DOHH2 (cell line): Measurements from ENCODE around the gene CETP.
A peak's percentile ranks its signal among the peaks of the same experiment; 100 is the strongest.
"Not testable (repeated sequence)": the region's sequence is repeated elsewhere in the genome, so short reads cannot be mapped to it uniquely, and the experiment has no call there.

Source experiments
- H3F3A ChIP-seq: fragments of 200-600 bp; sonication (generic), shearing (Covaris generic); 2 replicates; pipeline ENCODE4 v1.6.0; 2016; ENCODE audit warnings: antibody characterized with exemption, mild to moderate bottlenecking; ENCODE audit not compliant: control insufficient read depth, insufficient read depth
- H3K27ac ChIP-seq: fragments of 200-600 bp; sonication (generic); 2 replicates; pipeline ENCODE4 v1.5.1; 2014; ENCODE audit warnings: low read depth, mild to moderate bottlenecking, low read length, moderate library complexity
- H3K27me3 ChIP-seq: fragments of 200-600 bp; sonication (generic); 2 replicates; pipeline ENCODE4 v1.6.1; 2014; ENCODE audit warnings: mild to moderate bottlenecking, low read length, mixed read lengths; ENCODE audit not compliant: control insufficient read depth
- H3K36me3 ChIP-seq: fragments of 200-600 bp; sonication (generic); 2 replicates; pipeline ENCODE4 v1.6.1; 2014; ENCODE audit warnings: mild to moderate bottlenecking, low read length, moderate library complexity, mixed read lengths; ENCODE audit not compliant: control insufficient read depth
- H3K4me1 ChIP-seq: fragments of 200-600 bp; sonication (generic); 2 replicates; pipeline ENCODE4 v1.6.1; 2014; ENCODE audit warnings: mild to moderate bottlenecking, low read length, mixed read lengths; ENCODE audit not compliant: control insufficient read depth
- H3K4me2 ChIP-seq: fragments of 200-600 bp; sonication (generic); 2 replicates; pipeline ENCODE4 v1.6.0; 2014; ENCODE audit warnings: mild to moderate bottlenecking, low read length, moderate library complexity
- H3K4me3 ChIP-seq: fragments of 200-600 bp; sonication (generic); 2 replicates; pipeline ENCODE4 v1.5.1; 2014; ENCODE audit warnings: mild to moderate bottlenecking, low read length, mixed read lengths
- H3K79me2 ChIP-seq: fragments of 200-600 bp; sonication (generic); 2 replicates; pipeline ENCODE4 v1.6.1; 2014; ENCODE audit warnings: mild to moderate bottlenecking, low read length, mixed read lengths; ENCODE audit not compliant: control insufficient read depth
- H3K9me2 ChIP-seq: fragments of 200-600 bp; sonication (generic); replicated peaks from 2 replicates; pipeline ENCODE4 v1.6.1; 2014; ENCODE audit warnings: mild to moderate bottlenecking, low read length, mixed read lengths; ENCODE audit not compliant: control insufficient read depth
- H3K9me3 ChIP-seq: fragments of 200-600 bp; sonication (generic); 2 replicates; pipeline ENCODE4 v1.6.1; 2014; ENCODE audit warnings: antibody characterized with exemption, low read length, mixed read lengths; ENCODE audit not compliant: control insufficient read depth, insufficient read depth
- H4K20me1 ChIP-seq: fragments of 200-600 bp; sonication (generic); 2 replicates; pipeline ENCODE4 v1.6.0; 2014; ENCODE audit warnings: low read depth, mild to moderate bottlenecking, antibody characterized with exemption, low read length, moderate library complexity; ENCODE audit not compliant: control insufficient read depth, insufficient read depth
- EZH2phosphoT487 ChIP-seq: fragments of 200-600 bp; sonication (generic); IDR thresholded peaks from 2 replicates; pipeline ENCODE4 v1.6.1; 2017; ENCODE audit warnings: borderline replicate concordance, mild to moderate bottlenecking, antibody characterized with exemption, low read length, moderate library complexity, mixed read lengths
- TF ChIP-seq, protein P1 (sequence below): fragments of 200-600 bp; sonication (generic); IDR thresholded peaks from one replicate; pipeline ENCODE4 v1.5.1; 2014; ENCODE audit warnings: antibody characterized with exemption, mild to moderate bottlenecking, low read depth, low read length; ENCODE audit not compliant: poor library complexity, severe bottlenecking

The CETP gene

DNA sequence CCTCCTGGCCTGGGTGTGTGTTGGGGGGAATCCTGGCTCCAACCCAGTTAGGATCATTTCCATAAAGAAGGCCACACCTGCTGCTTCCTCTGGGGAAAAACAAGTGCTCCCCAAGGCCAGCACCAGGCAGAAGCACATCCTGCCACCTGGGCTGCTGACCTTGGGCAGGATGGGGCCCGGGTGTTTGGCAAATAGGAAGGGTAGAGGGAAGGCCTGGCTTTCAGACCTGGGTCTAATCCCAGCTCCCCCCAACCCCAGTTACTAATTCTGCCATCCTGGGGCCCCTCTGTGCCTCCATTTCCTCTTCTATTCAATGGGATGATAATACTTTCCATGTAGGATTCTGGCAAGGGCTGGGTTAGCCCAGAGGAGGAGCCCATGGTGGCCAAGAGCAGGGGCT is 24.6 kb downstream of the CETP start:
- no peaks in the 10 kb centered on the region for H4K20me1 ChIP-seq
- H3K4me1 ChIP-seq: peaks cover 79% of the 10 kb centered on the region
- no peaks in the 10 kb centered on the region for H3K79me2 ChIP-seq
- H3K9me2 ChIP-seq: no peaks in the 10 kb centered on the region
- peak overlapping the region; percentile 7; the same call in 1 of the 2 replicates for H3K4me2 ChIP-seq
- no peaks in the 10 kb centered on the region for H3K36me3 ChIP-seq
- no peak overlapping the region for H3K4me3 ChIP-seq
- no peaks in the 10 kb centered on the region for H3K9me3 ChIP-seq
- no peaks in the 10 kb centered on the region for H3K27me3 ChIP-seq
- H3F3A ChIP-seq: no peaks in the 10 kb centered on the region; the same call in 1 of the 2 replicates
- TF ChIP-seq, protein P1, sequence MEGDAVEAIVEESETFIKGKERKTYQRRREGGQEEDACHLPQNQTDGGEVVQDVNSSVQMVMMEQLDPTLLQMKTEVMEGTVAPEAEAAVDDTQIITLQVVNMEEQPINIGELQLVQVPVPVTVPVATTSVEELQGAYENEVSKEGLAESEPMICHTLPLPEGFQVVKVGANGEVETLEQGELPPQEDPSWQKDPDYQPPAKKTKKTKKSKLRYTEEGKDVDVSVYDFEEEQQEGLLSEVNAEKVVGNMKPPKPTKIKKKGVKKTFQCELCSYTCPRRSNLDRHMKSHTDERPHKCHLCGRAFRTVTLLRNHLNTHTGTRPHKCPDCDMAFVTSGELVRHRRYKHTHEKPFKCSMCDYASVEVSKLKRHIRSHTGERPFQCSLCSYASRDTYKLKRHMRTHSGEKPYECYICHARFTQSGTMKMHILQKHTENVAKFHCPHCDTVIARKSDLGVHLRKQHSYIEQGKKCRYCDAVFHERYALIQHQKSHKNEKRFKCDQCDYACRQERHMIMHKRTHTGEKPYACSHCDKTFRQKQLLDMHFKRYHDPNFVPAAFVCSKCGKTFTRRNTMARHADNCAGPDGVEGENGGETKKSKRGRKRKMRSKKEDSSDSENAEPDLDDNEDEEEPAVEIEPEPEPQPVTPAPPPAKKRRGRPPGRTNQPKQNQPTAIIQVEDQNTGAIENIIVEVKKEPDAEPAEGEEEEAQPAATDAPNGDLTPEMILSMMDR: no peak
- H3K27ac ChIP-seq: no peak overlapping the region

DNA sequence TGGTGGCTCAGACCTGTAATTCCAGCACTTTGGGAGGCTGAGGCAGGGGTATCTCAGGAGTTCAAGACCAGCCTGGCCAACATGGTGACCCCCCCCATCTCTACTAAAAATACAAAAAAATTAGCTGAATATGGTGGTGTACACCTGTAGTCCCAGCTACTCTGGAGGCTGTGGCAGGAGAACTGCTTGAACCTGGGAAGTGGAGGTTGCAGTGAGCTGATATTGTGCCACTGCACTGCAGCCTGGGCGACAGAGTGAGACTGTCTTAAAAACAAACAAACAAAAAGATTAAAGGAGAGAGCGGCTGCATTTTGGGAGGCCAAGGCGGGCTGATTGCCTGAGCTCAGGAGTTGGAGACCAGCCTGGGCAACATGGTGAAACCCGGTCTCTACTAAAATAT is 25.2 kb downstream of the CETP start:
- not testable (repeated sequence) for H3F3A ChIP-seq, H3K9me3 ChIP-seq, H3K36me3 ChIP-seq, H3K4me3 ChIP-seq, H4K20me1 ChIP-seq, H3K27me3 ChIP-seq, H3K79me2 ChIP-seq, H3K9me2 ChIP-seq, H3K27ac ChIP-seq, H3K4me2 ChIP-seq
- peaks cover 73% of the 10 kb centered on the region for H3K4me1 ChIP-seq

DNA sequence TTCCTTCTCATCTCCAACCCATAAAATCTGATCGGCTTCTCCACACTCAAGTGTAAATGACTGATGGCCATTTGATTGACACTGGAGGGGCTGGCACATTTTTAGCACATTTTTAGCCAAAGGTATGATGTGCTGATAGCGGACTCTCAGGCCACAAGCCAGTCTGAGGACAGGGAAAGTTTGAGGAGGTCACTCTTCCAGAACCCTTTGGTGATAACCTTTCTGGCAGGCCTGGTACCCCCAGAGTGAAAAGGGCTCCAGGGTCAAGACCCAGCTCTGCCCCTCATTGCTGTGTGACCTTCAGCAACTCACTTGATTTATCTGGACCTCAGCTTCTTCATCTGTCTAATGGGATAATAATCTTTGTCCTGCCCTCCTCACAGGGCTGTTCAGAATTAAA is 25.9 kb downstream of the CETP start:
- TF ChIP-seq, protein P1: no peak
- no peak for TF ChIP-seq EZH2phosphoT487
- no peak overlapping the region for H3K27ac ChIP-seq
- no peaks in the 10 kb centered on the region for H3K27me3 ChIP-seq
- H3K4me1 ChIP-seq: peaks cover 65% of the 10 kb centered on the region
- H3F3A ChIP-seq: no peaks in the 10 kb centered on the region; the same call in 1 of the 2 replicates
- H3K4me2 ChIP-seq: no peak overlapping the region
- no peaks in the 10 kb centered on the region for H3K9me2 ChIP-seq
- H3K36me3 ChIP-seq: no peaks in the 10 kb centered on the region
- H4K20me1 ChIP-seq: no peaks in the 10 kb centered on the region
- H3K79me2 ChIP-seq: no peaks in the 10 kb centered on the region
- H3K9me3 ChIP-seq: no peaks in the 10 kb centered on the region
- no peak overlapping the region for H3K4me3 ChIP-seq

DNA sequence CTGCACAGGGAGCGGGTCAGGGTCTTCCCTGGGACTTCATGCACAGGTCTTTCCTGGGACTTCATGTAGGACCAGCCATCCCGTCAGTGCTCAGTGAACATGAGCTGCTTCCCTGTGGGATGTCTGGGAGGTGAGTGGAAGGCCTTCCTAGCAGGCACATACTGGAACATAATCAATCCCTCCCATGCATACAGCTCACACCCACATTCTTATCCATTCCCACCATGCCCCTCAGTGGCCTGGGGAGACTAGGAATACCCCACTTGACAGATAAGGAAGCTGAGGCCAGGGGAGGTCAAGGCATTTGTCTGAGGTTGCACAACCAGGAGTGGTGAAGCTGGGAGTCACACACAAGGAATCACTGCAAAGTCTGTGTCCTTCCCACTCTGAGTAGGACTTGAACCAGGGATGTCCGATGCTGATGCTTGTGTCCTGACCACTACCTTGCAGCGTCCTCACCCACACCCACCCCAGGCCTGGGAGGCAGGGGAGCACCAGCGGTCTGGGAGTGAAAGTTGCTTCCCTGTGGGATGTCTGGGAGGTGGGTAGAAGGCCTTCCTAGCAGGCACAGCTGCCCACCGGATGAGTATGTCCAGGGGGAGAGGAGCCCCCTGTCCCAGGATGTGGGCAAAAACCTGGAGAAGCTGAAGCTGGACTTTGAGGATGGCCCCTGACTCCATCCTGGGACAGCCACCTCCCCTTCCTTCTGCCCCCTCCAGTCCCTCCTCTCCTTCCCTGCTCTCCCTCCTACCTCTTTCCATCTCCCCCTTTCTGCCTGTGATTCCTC is 26.6 kb downstream of the CETP start:
- H3K4me1 ChIP-seq: peaks cover 63% of the 10 kb centered on the region
- no peak overlapping the region for H3K27ac ChIP-seq
- no peak for TF ChIP-seq EZH2phosphoT487
- TF ChIP-seq, protein P1: no peak
- H3K79me2 ChIP-seq: no peaks in the 10 kb centered on the region
- no peaks in the 10 kb centered on the region for H3K9me3 ChIP-seq
- no peaks in the 10 kb centered on the region for H3K27me3 ChIP-seq
- no peaks in the 10 kb centered on the region for H4K20me1 ChIP-seq
- peak overlapping the region; percentile 86 for H3K4me2 ChIP-seq
- H3K36me3 ChIP-seq: no peaks in the 10 kb centered on the region
- H3F3A ChIP-seq: no peaks in the 10 kb centered on the region; the same call in 1 of the 2 replicates
- H3K9me2 ChIP-seq: no peaks in the 10 kb centered on the region
- H3K4me3 ChIP-seq: peak overlapping the region; percentile 85
